OCI-LY7 (cell line): ENCODE measurements around the gene PTGER4.

Experiments used
- CTCF ChIP-seq: fragments of 200-600 bp; sonication (generic); conservative IDR thresholded peaks from 2 replicates; pipeline ENCODE4 v1.5.1; 2014; ENCODE audit warnings: mild to moderate bottlenecking, antibody characterized with exemption, low read length, moderate library complexity, mixed read lengths
- EZH2phosphoT487 ChIP-seq: fragments of 200-600 bp; sonication (generic); IDR thresholded peaks from 2 replicates; pipeline ENCODE4 v1.6.1; 2018; ENCODE audit warnings: low read depth, borderline replicate concordance, mild to moderate bottlenecking, mixed run types, antibody characterized with exemption, low read length, moderate library complexity, mixed read lengths

- no peak for TF ChIP-seq CTCF
- no peak for TF ChIP-seq EZH2phosphoT487
Measured at GRCh38 chr5:40675396-40676133, 4.2 kb upstream of the PTGER4 start.
